Hematopoietic multipotent progenitor cell treated with erythropoietin and hydrocortisone succinate and interleukin-3 and kit ligand, for 17 days (in vitro differentiated cells): ENCODE measurements around the gene RNF152.
"Not testable (repeated sequence)": the region's sequence is repeated elsewhere in the genome, so short reads cannot be mapped to it uniquely, and the experiment has no call there.

Experiments used
- DNase-seq: peaks from one replicate; pipeline ENCODE4 v3.0.0-alpha.2; 2015; ENCODE audit warnings: low spot score

Gene RNF152

GRCh38 chr18:61821748-61822147 is 71.1 kb downstream of the RNF152 start:
- DNase-seq, result no peak

GRCh38 chr18:61820882-61821281 is 71.9 kb downstream of the RNF152 start:
- DNase-seq, result no peak

GRCh38 chr18:61817086-61817485 is 75.7 kb downstream of the RNF152 start:
- DNase-seq, result no peak

GRCh38 chr18:61815885-61816470 is 76.8 kb downstream of the RNF152 start:
- no peak for DNase-seq

- DNase-seq, result no peak
Observed at GRCh38 chr18:61808286-61808685, 84.5 kb downstream of the RNF152 start.

GRCh38 chr18:61803393-61803792 is 89.4 kb downstream of the RNF152 start:
- no peak for DNase-seq

- no peak for DNase-seq
Observed at GRCh38 chr18:61797696-61798590, 94.9 kb downstream of the RNF152 start.

- DNase-seq, result no peak
Observed at GRCh38 chr18:61791031-61791430, 101.8 kb downstream of the RNF152 start.

- not testable (repeated sequence) for DNase-seq
Observed at GRCh38 chr18:61787011-61787670, 105.7 kb downstream of the RNF152 start.

GRCh38 chr18:61785588-61785987 is 107.2 kb downstream of the RNF152 start:
- no peak for DNase-seq

GRCh38 chr18:61784834-61785233 is 108.0 kb downstream of the RNF152 start:
- no peak for DNase-seq

- no peak for DNase-seq
Observed at GRCh38 chr18:61782545-61782944, 110.3 kb downstream of the RNF152 start.

GRCh38 chr18:61776201-61776600 is 116.6 kb downstream of the RNF152 start:
- DNase-seq, result not testable (repeated sequence)

- no peak for DNase-seq
Observed at GRCh38 chr18:61774846-61775245, 118.0 kb downstream of the RNF152 start.

- no peak for DNase-seq
Observed at GRCh38 chr18:61772293-61772848, 120.4 kb downstream of the RNF152 start.

- no peak for DNase-seq
Observed at GRCh38 chr18:61771861-61772260, 120.9 kb downstream of the RNF152 start.

- DNase-seq, result no peak
Observed at GRCh38 chr18:61770279-61770678, 122.5 kb downstream of the RNF152 start.

- no peak for DNase-seq
Observed at GRCh38 chr18:61766266-61766884, 126.4 kb downstream of the RNF152 start.

- DNase-seq, result no peak
Observed at GRCh38 chr18:61765097-61765496, 127.7 kb downstream of the RNF152 start.

- no peak for DNase-seq
Observed at GRCh38 chr18:61764381-61764780, 128.4 kb downstream of the RNF152 start.

- no peak for DNase-seq
Observed at GRCh38 chr18:61761875-61762274, 130.9 kb downstream of the RNF152 start.
